Measurements from ENCODE around the gene RCOR3.

DNA sequence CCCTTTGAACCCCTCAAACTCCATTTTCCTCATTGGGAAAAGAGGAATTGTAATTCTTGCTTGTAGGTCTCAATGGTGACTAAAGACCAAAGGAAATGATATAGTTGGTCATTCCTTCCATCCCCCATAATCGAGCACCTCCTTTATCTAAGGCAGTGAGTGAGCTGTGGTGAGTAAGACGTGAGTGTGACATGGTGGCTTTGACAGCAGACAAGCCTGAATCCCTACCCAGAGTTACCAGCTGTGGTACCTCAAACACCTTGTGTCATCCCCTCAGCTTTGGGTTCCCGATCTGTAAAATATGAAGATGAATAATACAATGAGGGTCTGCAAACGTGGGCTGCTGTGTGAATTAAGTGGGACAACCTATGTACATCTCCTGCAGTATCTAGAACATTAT is 75.8 kb downstream of the RCOR3 start:
- TF ChIP-seq, protein P1, sequence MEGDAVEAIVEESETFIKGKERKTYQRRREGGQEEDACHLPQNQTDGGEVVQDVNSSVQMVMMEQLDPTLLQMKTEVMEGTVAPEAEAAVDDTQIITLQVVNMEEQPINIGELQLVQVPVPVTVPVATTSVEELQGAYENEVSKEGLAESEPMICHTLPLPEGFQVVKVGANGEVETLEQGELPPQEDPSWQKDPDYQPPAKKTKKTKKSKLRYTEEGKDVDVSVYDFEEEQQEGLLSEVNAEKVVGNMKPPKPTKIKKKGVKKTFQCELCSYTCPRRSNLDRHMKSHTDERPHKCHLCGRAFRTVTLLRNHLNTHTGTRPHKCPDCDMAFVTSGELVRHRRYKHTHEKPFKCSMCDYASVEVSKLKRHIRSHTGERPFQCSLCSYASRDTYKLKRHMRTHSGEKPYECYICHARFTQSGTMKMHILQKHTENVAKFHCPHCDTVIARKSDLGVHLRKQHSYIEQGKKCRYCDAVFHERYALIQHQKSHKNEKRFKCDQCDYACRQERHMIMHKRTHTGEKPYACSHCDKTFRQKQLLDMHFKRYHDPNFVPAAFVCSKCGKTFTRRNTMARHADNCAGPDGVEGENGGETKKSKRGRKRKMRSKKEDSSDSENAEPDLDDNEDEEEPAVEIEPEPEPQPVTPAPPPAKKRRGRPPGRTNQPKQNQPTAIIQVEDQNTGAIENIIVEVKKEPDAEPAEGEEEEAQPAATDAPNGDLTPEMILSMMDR (IDR thresholded peaks at IDR 0.05; ENCODE audit: borderline replicate concordance, extremely low read depth, low read length, poor library complexity, severe bottlenecking), result no peak
- no peak for TF ChIP-seq EZH2 (IDR thresholded peaks at IDR 0.05; ENCODE audit: borderline replicate concordance, low read depth, low read length, severe bottlenecking)

Measured in DND-41 (cell line).